ENCODE results near the gene TP53I11. TPM values are rescaled to one million over a fixed set of nuclear protein-coding genes. Genes with fewer than 3 reads are reported as not detected.

The TP53I11 gene
- total RNA-seq, 2 donors from 2014 or later = 60.0 to 141 TPM

- TF ChIP-seq, protein P1, sequence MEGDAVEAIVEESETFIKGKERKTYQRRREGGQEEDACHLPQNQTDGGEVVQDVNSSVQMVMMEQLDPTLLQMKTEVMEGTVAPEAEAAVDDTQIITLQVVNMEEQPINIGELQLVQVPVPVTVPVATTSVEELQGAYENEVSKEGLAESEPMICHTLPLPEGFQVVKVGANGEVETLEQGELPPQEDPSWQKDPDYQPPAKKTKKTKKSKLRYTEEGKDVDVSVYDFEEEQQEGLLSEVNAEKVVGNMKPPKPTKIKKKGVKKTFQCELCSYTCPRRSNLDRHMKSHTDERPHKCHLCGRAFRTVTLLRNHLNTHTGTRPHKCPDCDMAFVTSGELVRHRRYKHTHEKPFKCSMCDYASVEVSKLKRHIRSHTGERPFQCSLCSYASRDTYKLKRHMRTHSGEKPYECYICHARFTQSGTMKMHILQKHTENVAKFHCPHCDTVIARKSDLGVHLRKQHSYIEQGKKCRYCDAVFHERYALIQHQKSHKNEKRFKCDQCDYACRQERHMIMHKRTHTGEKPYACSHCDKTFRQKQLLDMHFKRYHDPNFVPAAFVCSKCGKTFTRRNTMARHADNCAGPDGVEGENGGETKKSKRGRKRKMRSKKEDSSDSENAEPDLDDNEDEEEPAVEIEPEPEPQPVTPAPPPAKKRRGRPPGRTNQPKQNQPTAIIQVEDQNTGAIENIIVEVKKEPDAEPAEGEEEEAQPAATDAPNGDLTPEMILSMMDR (IDR thresholded peaks at IDR 0.05) = no peak
- Histone ChIP-seq H3K4me3 (no peak overlapping the region), H3K4me1 (ENCODE audit: control insufficient read depth in 1 of 2, low read depth in 2 of 2) (no peaks in the 10 kb centered on the region), H3K36me3 (no peaks in the 10 kb centered on the region), H3K27me3 (replicated peaks; ENCODE audit: insufficient read depth) (no peaks in the 10 kb centered on the region), H3K27ac (no peak overlapping the region), H3K9me3 (no peaks in the 10 kb centered on the region)
- no peak for DNase-seq (ENCODE audit: low spot score)
- ATAC-seq (ENCODE audit: insufficient number of reproducible peaks, low FRiP score, low read depth) = no peak
Measured at GRCh38 chr11:44934110-44934509, 16.6 kb downstream of the TP53I11 start.

- ATAC-seq (ENCODE audit: insufficient number of reproducible peaks, low FRiP score, low read depth) = no peak
- no peak for DNase-seq (ENCODE audit: low spot score)
- Histone ChIP-seq H3K36me3 (no peaks in the 10 kb centered on the region), H3K27ac (no peak overlapping the region), H3K4me3 (no peak overlapping the region), H3K27me3 (replicated peaks; ENCODE audit: insufficient read depth) (no peaks in the 10 kb centered on the region), H3K9me3 (no peaks in the 10 kb centered on the region), H3K4me1 (ENCODE audit: control insufficient read depth in 1 of 2, low read depth in 2 of 2) (no peaks in the 10 kb centered on the region)
- TF ChIP-seq, protein P1 (IDR thresholded peaks at IDR 0.05) = no peak
Measured at GRCh38 chr11:44931466-44931865, 19.2 kb downstream of the TP53I11 start.

- H3K27me3 ChIP-seq (replicated peaks; ENCODE audit: insufficient read depth) = no peaks in the 10 kb centered on the region
- no peaks in the 10 kb centered on the region for H3K9me3 ChIP-seq
- ATAC-seq (ENCODE audit: insufficient number of reproducible peaks, low FRiP score, low read depth) = no peak
- TF ChIP-seq, protein P1 (IDR thresholded peaks at IDR 0.05) = no peak
- no peak overlapping the region for H3K27ac ChIP-seq
- DNase-seq (ENCODE audit: low spot score) = no peak
- no peaks in the 10 kb centered on the region for H3K36me3 ChIP-seq
- no peaks in the 10 kb centered on the region for H3K4me1 ChIP-seq (ENCODE audit: control insufficient read depth in 1 of 2, low read depth in 2 of 2)
- H3K4me3 ChIP-seq = no peak overlapping the region
Measured at GRCh38 chr11:44930588-44931302, 19.9 kb downstream of the TP53I11 start.

- H3K4me3 ChIP-seq = no peak overlapping the region
- H3K4me1 ChIP-seq (ENCODE audit: control insufficient read depth in 1 of 2, low read depth in 2 of 2) = no peaks in the 10 kb centered on the region
- no peak overlapping the region for H3K27ac ChIP-seq
- DNase-seq (ENCODE audit: low spot score) (no peak), ATAC-seq (ENCODE audit: insufficient number of reproducible peaks, low FRiP score, low read depth) (no peak)
- no peaks in the 10 kb centered on the region for H3K27me3 ChIP-seq (replicated peaks; ENCODE audit: insufficient read depth)
- H3K9me3 ChIP-seq = no peaks in the 10 kb centered on the region
- TF ChIP-seq, protein P1 (IDR thresholded peaks at IDR 0.05) = no peak
- H3K36me3 ChIP-seq = no peaks in the 10 kb centered on the region
Measured at GRCh38 chr11:44928816-44929215, 21.9 kb downstream of the TP53I11 start.

GRCh38 chr11:44928144-44928543 is 22.5 kb downstream of the TP53I11 start:
- Histone ChIP-seq H3K27me3 (replicated peaks; ENCODE audit: insufficient read depth) (no peaks in the 10 kb centered on the region), H3K4me1 (ENCODE audit: control insufficient read depth in 1 of 2, low read depth in 2 of 2) (no peaks in the 10 kb centered on the region), H3K27ac (no peak overlapping the region), H3K36me3 (no peaks in the 10 kb centered on the region), H3K9me3 (no peaks in the 10 kb centered on the region), H3K4me3 (no peak overlapping the region)
- TF ChIP-seq, protein P1 (IDR thresholded peaks at IDR 0.05) = no peak
- ATAC-seq (ENCODE audit: insufficient number of reproducible peaks, low FRiP score, low read depth) (no peak), DNase-seq (ENCODE audit: low spot score) (no peak)
